Ishikawa (cell line): Measurements from ENCODE around the gene STXBP5.

Experiments used
- CEBPB ChIP-seq: IDR thresholded peaks from 2 replicates; pipeline ENCODE4 v1.6.1; 2012
- CREB1 ChIP-seq: IDR thresholded peaks from 2 replicates; pipeline ENCODE4 v1.6.1; 2012; ENCODE audit warnings: low read depth
- EGR1 ChIP-seq: IDR thresholded peaks from 2 replicates; pipeline ENCODE4 v1.6.1; 2012
- EP300 ChIP-seq: IDR thresholded peaks from 2 replicates; pipeline ENCODE4 v1.6.1; 2012; ENCODE audit warnings: borderline replicate concordance
- FOXM1 ChIP-seq: IDR thresholded peaks from 2 replicates; pipeline ENCODE4 v1.6.1; 2012; ENCODE audit warnings: low read depth, borderline replicate concordance
- MAX ChIP-seq: IDR thresholded peaks from 2 replicates; pipeline ENCODE4 v1.6.1; 2012
- NFIC ChIP-seq: IDR thresholded peaks from 2 replicates; pipeline ENCODE4 v1.6.1; 2012
- RAD21 ChIP-seq: IDR thresholded peaks from 2 replicates; pipeline ENCODE4 v1.6.1; 2012; ENCODE audit warnings: low read depth
- REST ChIP-seq: IDR thresholded peaks from 2 replicates; pipeline ENCODE4 v1.6.1; 2012; ENCODE audit warnings: low read depth, mild to moderate bottlenecking
- TAF1 ChIP-seq: IDR thresholded peaks from 2 replicates; pipeline ENCODE4 v1.6.1; 2012; ENCODE audit warnings: low read depth, mild to moderate bottlenecking
- TCF12 ChIP-seq: IDR thresholded peaks from 2 replicates; pipeline ENCODE4 v1.6.1; 2012; ENCODE audit warnings: low read depth
- TEAD4 ChIP-seq: IDR thresholded peaks from 2 replicates; pipeline ENCODE4 v1.6.1; 2012
- USF1 ChIP-seq: IDR thresholded peaks from 2 replicates; pipeline ENCODE4 v1.6.1; 2012
- YY1 ChIP-seq: IDR thresholded peaks from 2 replicates; pipeline ENCODE4 v1.6.1; 2012; ENCODE audit warnings: low read depth
- ZBTB7A ChIP-seq: IDR thresholded peaks from 2 replicates; pipeline ENCODE4 v1.6.1; 2012; ENCODE audit warnings: low read depth

Gene STXBP5

GRCh38 chr6:147169529-147169928, 34.7 kb upstream of the STXBP5 start:
- TF ChIP-seq EGR1 (no peak), REST (no peak), EP300 (no peak), USF1 (no peak), MAX (no peak), CEBPB (no peak), YY1 (no peak)

GRCh38 chr6:147170269-147170668, 33.9 kb upstream of the STXBP5 start:
- TF ChIP-seq RAD21 (no peak), EP300 (no peak), USF1 (no peak), TCF12 (no peak), CREB1 (no peak), YY1 (no peak), TEAD4 (no peak), MAX (no peak), CEBPB (no peak), ZBTB7A (no peak), FOXM1 (no peak), EGR1 (no peak), REST (no peak), TAF1 (no peak), NFIC (no peak)

GRCh38 chr6:147173140-147173539, 31.1 kb upstream of the STXBP5 start:
- TF ChIP-seq NFIC = no peak
- no peak for TF ChIP-seq EP300
- no peak for TF ChIP-seq FOXM1
- TF ChIP-seq CREB1 = no peak
- TF ChIP-seq RAD21 = no peak
- TF ChIP-seq TEAD4 = no peak
- TF ChIP-seq REST = no peak
- no peak for TF ChIP-seq YY1
- TF ChIP-seq CEBPB = no peak

- TF ChIP-seq CREB1 (no peak), YY1 (no peak), FOXM1 (no peak), CEBPB (no peak), EGR1 (no peak), USF1 (no peak), TCF12 (no peak), TEAD4 (no peak), REST (no peak), MAX (no peak)
Measured at GRCh38 chr6:147173675-147174308, 30.4 kb upstream of the STXBP5 start.
